GM12801 (cell line): ENCODE measurements around the gene DOK6.

Experiments used
- TF ChIP-seq, protein P1 (sequence below): IDR thresholded peaks from one replicate; pipeline ENCODE4 v1.5.1; 2011; ENCODE audit warnings: control low read depth; ENCODE audit not compliant: insufficient read length; ENCODE audit errors: extremely low read depth

Gene DOK6

DNA sequence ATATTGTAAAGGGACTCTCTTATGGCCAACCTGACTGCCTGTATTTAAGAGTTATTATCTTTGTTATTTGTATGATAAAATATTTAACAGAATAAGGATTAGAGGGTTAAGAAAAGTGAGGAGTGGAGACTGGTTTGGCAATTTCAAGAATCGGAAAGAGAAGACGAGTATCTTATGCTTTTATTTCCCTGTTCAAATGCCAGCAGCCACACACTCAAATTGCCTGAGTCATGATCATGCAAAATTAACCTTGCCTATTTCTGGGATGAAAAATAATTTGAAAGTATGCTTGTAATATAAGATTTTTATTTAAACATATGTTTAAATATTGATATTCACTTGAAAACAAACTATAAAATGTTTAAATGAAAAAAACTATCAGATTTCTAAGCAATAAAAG lies 358.4 kb downstream of the DOK6 start:
- TF ChIP-seq, protein P1, sequence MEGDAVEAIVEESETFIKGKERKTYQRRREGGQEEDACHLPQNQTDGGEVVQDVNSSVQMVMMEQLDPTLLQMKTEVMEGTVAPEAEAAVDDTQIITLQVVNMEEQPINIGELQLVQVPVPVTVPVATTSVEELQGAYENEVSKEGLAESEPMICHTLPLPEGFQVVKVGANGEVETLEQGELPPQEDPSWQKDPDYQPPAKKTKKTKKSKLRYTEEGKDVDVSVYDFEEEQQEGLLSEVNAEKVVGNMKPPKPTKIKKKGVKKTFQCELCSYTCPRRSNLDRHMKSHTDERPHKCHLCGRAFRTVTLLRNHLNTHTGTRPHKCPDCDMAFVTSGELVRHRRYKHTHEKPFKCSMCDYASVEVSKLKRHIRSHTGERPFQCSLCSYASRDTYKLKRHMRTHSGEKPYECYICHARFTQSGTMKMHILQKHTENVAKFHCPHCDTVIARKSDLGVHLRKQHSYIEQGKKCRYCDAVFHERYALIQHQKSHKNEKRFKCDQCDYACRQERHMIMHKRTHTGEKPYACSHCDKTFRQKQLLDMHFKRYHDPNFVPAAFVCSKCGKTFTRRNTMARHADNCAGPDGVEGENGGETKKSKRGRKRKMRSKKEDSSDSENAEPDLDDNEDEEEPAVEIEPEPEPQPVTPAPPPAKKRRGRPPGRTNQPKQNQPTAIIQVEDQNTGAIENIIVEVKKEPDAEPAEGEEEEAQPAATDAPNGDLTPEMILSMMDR, result no peak

DNA sequence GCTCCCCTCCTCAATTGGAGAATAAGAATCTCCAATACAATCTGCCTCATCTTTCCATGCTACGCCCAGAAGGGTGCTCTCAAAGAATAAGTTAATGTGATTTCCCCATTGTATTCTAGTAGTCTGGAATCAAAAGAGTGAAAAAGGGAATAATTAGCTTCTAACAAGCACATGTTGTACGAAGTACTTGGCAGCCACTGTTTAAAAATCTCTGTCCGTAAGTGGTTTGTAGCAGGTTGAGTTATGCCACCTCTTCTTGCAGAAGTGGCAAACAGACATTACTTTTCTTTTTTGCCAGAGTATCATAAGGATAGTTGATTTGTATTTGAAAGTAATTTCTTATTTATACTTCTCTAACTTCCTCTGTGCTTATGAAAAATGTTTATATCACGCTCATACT lies 362.3 kb downstream of the DOK6 start:
- TF ChIP-seq, protein P1, result no peak

DNA sequence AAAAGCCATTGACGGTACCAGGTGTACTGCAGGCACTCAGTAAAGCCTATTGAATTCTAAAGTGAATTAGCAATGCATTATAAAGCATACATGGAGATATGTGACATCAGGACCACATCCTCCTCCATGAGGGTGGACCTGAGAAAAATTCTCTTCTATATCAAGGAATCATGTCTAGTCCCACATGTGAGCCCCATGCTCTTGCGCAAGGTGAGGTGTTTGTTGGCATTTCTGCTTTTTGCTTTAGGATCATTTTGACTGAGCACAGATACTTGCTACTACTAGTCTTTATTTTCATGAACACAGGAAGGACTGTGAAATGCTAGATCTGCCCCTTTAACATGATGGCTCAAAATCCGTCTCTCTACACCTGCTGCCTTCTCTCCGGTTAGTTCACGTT lies 363.1 kb downstream of the DOK6 start:
- TF ChIP-seq, protein P1, result no peak

DNA sequence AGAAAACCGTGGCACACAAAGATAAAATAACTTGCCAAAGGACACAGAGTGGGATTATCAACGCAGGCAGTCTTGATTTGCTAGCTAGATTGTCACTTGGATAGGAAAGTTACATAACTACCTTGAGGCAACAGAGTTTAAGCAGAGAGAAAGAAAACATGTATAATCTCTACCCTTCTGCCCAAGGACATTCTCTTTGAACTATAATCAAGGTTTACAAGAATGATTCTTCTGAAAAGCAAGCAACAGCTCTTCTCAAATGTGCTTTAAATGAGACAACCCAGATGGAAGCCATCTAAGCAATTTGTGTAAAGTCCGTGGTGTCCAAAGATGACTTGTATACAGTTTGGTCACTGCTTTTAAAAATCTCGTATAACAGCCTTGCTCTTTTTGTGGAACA lies 369.6 kb downstream of the DOK6 start:
- TF ChIP-seq, protein P1, result no peak

DNA sequence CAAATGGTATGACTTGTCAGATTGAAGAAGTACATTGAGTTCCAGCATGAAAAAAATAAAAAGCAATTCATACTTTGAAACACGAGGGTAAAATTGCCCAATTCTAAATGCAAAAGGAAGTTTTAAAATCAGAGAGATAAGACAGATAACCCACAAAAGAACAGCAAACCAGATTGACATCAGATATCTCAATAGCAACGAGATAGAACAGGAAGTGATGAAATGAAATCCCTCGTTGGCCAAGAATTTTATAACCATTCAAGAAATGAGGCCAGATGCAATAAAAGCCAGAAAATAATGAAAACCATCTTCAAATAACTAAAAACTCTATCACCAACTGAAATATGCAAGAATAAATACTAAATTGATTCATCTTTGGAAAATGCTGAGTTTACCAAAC lies 374.1 kb downstream of the DOK6 start:
- TF ChIP-seq, protein P1, result no peak

DNA sequence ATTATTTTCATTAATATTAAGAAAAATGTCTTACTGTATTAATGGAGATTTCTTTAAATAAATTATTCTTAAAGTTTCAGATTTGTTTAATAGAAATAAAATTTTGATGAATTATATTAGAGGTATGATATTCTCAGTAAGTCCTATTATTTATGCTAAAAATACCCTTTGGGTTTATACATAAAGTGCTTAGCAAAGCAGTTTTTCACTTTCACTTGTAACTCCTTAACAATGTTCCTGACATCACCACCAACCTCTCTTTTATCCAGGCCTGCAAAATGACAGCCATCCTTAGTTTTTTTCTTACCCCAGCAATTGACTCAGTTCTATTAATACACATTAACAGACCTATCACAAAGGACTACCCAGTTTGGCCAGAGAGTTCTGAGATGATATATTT lies 376.6 kb downstream of the DOK6 start:
- TF ChIP-seq, protein P1, result no peak

DNA sequence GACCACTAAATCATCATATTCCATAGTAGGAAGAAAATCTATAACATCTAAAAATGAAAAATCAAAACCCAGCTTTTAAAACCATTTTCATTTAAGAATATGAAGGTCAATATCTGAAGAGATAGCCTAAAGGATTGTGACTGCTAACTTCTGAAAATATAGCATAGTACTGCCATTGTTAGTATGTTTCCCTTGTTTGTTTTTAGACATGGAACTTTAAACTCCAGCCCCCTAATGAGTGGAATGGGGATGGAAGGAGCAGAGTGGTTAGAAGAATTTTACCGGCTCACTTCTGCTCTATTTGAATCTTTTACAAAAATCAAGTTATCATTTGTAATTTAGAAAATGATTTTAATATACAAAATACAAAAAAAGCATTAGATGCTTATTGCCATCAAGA lies 378.0 kb downstream of the DOK6 start:
- TF ChIP-seq, protein P1, result no peak

DNA sequence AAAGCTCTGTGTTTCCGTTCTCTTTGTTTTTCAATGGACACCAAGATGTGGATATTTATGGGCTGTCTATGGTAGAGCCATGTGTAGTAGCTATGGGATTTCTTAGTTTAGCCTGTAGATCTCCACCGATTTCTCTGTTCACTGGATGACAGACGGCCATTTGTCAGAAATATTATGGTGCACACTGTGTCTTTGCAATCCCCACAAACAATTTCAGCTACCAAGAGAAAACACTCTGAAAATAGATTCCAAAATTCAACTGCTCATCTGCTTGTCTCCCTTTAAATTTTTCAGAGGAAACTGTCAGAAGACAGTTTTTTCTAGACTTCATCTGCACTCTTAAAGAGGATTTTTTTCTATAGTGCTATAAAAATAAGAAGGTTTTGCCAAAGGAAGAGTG lies 380.2 kb downstream of the DOK6 start:
- TF ChIP-seq, protein P1, result no peak
